Neural cell (in vitro differentiated cells): ENCODE results near the gene GDF11. TPM values are rescaled to one million over a fixed set of nuclear protein-coding genes. Genes with fewer than 3 reads are reported as not detected.

ENCODE experiments used
- H2AFZ ChIP-seq: fragments of 200-600, 300-800 bp; sonication (generic), shearing (Covaris generic); 2 replicates; pipeline ENCODE4 v1.6.0; 2014; ENCODE audit warnings: low read depth, mild to moderate bottlenecking, antibody characterized with exemption, low read length, moderate library complexity
- H3F3A ChIP-seq: fragments of 200-600 bp; shearing (Covaris generic); 2 replicates; pipeline ENCODE4 v1.6.1; 2016; ENCODE audit warnings: mild to moderate bottlenecking, moderate library complexity, mixed read lengths, antibody characterized with exemption, low read length; ENCODE audit not compliant: insufficient read depth, poor library complexity, severe bottlenecking
- H3K27ac ChIP-seq: fragments of 200-600, 300-800 bp; sonication (generic), shearing (Covaris generic); 2 replicates; pipeline ENCODE4 v1.5.1; 2014; ENCODE audit warnings: mild to moderate bottlenecking, low read length, moderate library complexity
- H3K27me3 ChIP-seq: fragments of 300-800, 200-600 bp; sonication (generic), shearing (Covaris generic); 2 replicates; pipeline ENCODE4 v1.6.0; 2014; ENCODE audit warnings: mild to moderate bottlenecking, low read depth, low read length, moderate library complexity; ENCODE audit not compliant: insufficient read depth
- H3K36me3 ChIP-seq: fragments of 300-800, 200-600 bp; sonication (generic), shearing (Covaris generic); 2 replicates; pipeline ENCODE4 v1.5.1; 2014; ENCODE audit warnings: mild to moderate bottlenecking, antibody characterized with exemption, low read length, moderate library complexity; ENCODE audit not compliant: insufficient read depth
- H3K4me2 ChIP-seq: fragments of 300-800, 200-600 bp; sonication (generic), shearing (Covaris generic); 2 replicates; pipeline ENCODE4 v1.6.0; 2014; ENCODE audit warnings: mild to moderate bottlenecking, low read length
- H3K4me3 ChIP-seq: fragments of 300-800, 200-600 bp; sonication (generic), shearing (Covaris generic); 2 replicates; pipeline ENCODE4 v1.5.1; 2014; ENCODE audit warnings: mild to moderate bottlenecking, low read length, moderate library complexity
- H3K79me2 ChIP-seq: fragments of 200-600 bp; shearing (Covaris generic); replicated peaks from 2 replicates; pipeline ENCODE4 v1.6.0; 2014; ENCODE audit warnings: mild to moderate bottlenecking, low read length, moderate library complexity; ENCODE audit not compliant: insufficient read depth
- H3K9ac ChIP-seq: fragments of 300-800, 200-600 bp; sonication (generic), shearing (Covaris generic); 2 replicates; pipeline ENCODE4 v1.6.1; 2016; ENCODE audit warnings: mild to moderate bottlenecking, low read length, mixed read lengths
- H3K9me2 ChIP-seq: fragments of 200-600 bp; shearing (Covaris generic); 2 replicates; pipeline ENCODE4 v1.6.1; 2016; ENCODE audit warnings: mild to moderate bottlenecking, low read length, mixed read lengths; ENCODE audit not compliant: insufficient read depth
- H3K9me3 ChIP-seq: fragments of 200-600, 300-800 bp; sonication (generic), shearing (Covaris generic); 2 replicates; pipeline ENCODE4 v1.6.1; 2016; ENCODE audit warnings: mild to moderate bottlenecking, mixed run types, low read length, moderate library complexity, mixed read lengths
- H4K20me1 ChIP-seq: fragments of 200-600 bp; shearing (Covaris generic); 2 replicates; pipeline ENCODE4 v1.6.1; 2016; ENCODE audit warnings: mild to moderate bottlenecking, mixed run types; ENCODE audit not compliant: insufficient read depth
- CTCF ChIP-seq: fragments of 450-650 bp; IDR thresholded peaks from 2 replicates; pipeline ENCODE4 v1.5.1; 2014; ENCODE audit warnings: antibody characterized with exemption, mild to moderate bottlenecking, moderate library complexity; ENCODE audit not compliant: poor library complexity, severe bottlenecking
- EP300 ChIP-seq: fragments of 450-650 bp; conservative IDR thresholded peaks from 2 replicates; pipeline ENCODE4 v1.6.1; 2014; ENCODE audit warnings: antibody characterized with exemption, mild to moderate bottlenecking, moderate library complexity; ENCODE audit not compliant: poor library complexity, severe bottlenecking
- EZH2 ChIP-seq: fragments of 200-600, 300-800 bp; shearing (Covaris generic), sonication (generic); IDR thresholded peaks from 2 replicates; pipeline ENCODE4 v1.6.1; 2014; ENCODE audit warnings: antibody characterized with exemption, low read length, borderline replicate concordance, mild to moderate bottlenecking; ENCODE audit not compliant: insufficient read depth, poor library complexity, severe bottlenecking
- MXI1 ChIP-seq: fragments of 450-650 bp; conservative IDR thresholded peaks from 2 replicates; pipeline ENCODE4 v1.6.1; 2014; ENCODE audit warnings: antibody characterized with exemption, mild to moderate bottlenecking; ENCODE audit not compliant: poor library complexity, severe bottlenecking
- POLR2AphosphoS5 ChIP-seq: IDR thresholded peaks from 2 replicates; pipeline ENCODE4 v1.6.1; 2012
- RAD21 ChIP-seq: fragments of 450-650 bp; conservative IDR thresholded peaks from 2 replicates; pipeline ENCODE4 v1.6.1; 2014; ENCODE audit warnings: antibody characterized with exemption, mild to moderate bottlenecking, moderate library complexity
- REST ChIP-seq: IDR thresholded peaks from 2 replicates; pipeline ENCODE4 v1.6.1; 2012; ENCODE audit warnings: borderline replicate concordance
- SMC3 ChIP-seq: fragments of 450-650 bp; conservative IDR thresholded peaks from 2 replicates; pipeline ENCODE4 v1.6.1; 2014; ENCODE audit warnings: antibody characterized with exemption, mild to moderate bottlenecking, moderate library complexity; ENCODE audit not compliant: poor library complexity
- TAF1 ChIP-seq: IDR thresholded peaks from 2 replicates; pipeline ENCODE4 v1.6.1; 2012; ENCODE audit warnings: low read depth
- polyA plus RNA-seq: library from polyadenylated mRNA; depleted of rRNA; stranded (reverse); fragments of >200 nt; gene quantifications from 2 replicates; pipeline ENCODE4 v1.2.3, GENCODE V29; 2014

Gene GDF11
- polyA plus RNA-seq, 1 donor from 2014 or later = 16.0 TPM

- no peaks in the 10 kb centered on the region for H4K20me1 ChIP-seq
- no peak overlapping the region for H3K27ac ChIP-seq
- no peaks in the 10 kb centered on the region for H3K36me3 ChIP-seq
- TF ChIP-seq REST (no peak), MXI1 (no peak), RAD21 (no peak), SMC3 (no peak), EP300 (no peak), POLR2AphosphoS5 (no peak), TAF1 (no peak), CTCF (no peak), EZH2 (no peak)
- no peak overlapping the region for H3K4me2 ChIP-seq
- no peak overlapping the region for H3K4me3 ChIP-seq
- H2AFZ ChIP-seq = no peak overlapping the region
- no peaks in the 10 kb centered on the region for H3F3A ChIP-seq
- no peaks in the 10 kb centered on the region for H3K9me3 ChIP-seq
- H3K9ac ChIP-seq = no peak overlapping the region
- peaks cover 7% of the 10 kb centered on the region for H3K79me2 ChIP-seq
- no peaks in the 10 kb centered on the region for H3K9me2 ChIP-seq
- H3K27me3 ChIP-seq = no peaks in the 10 kb centered on the region
Observed at GRCh38 chr12:55719371-55719770, 23.6 kb upstream of the GDF11 start.

GRCh38 chr12:55720071-55720564, 22.8 kb upstream of the GDF11 start, which contains the start of gene RDH5:
TSS of gene RDH5 (plus strand) at chr12:55720393. CDS start at chr12:55721185, 792 bp downstream.
- Histone ChIP-seq H3K27me3 (no peaks in the 10 kb centered on the region), H3K9ac (no peak within 1 kb of the TSS), H3K4me3 (no peak within 1 kb of the TSS), H3K79me2 (peaks cover 7% of the 10 kb centered on the region), H4K20me1 (no peaks in the 10 kb centered on the region), H3K4me2 (no peak within 1 kb of the TSS), H3K9me2 (no peaks in the 10 kb centered on the region), H3K9me3 (no peaks in the 10 kb centered on the region), H3K36me3 (peaks cover 3% of the 10 kb centered on the region), H3K27ac (no peak within 1 kb of the TSS), H2AFZ (no peak within 1 kb of the TSS), H3F3A (no peaks in the 10 kb centered on the region)
- TF ChIP-seq SMC3 = no peak
- no peak for TF ChIP-seq CTCF
- no peak for TF ChIP-seq EZH2
- no peak for TF ChIP-seq RAD21
- no peak for TF ChIP-seq MXI1
- TF ChIP-seq EP300 = no peak
- TF ChIP-seq REST = no peak
- no peak for TF ChIP-seq POLR2AphosphoS5
- TF ChIP-seq TAF1 = no peak
